GM13976 (cell line): ENCODE measurements around the gene WBP11.

Experiments
- DNase-seq: peaks from one replicate; pipeline ENCODE4 v3.0.0; 2012; ENCODE audit warnings: low spot score
- CTCF ChIP-seq: IDR thresholded peaks from 2 replicates; pipeline ENCODE4 v1.5.1; 2012; ENCODE audit warnings: borderline replicate concordance, mild to moderate bottlenecking; ENCODE audit not compliant: insufficient read depth; ENCODE audit errors: extremely low read depth, missing control alignments, control extremely low read depth
- in situ Hi-C: fragments of 300-500 bp; cut with MboI; formaldehyde crosslinking; loops from one replicate; pipeline ENCODE4 v1.12.0; 2022; ENCODE audit warnings: low sequenced_read_pairs, mixed read lengths, inconsistent platforms; ENCODE audit not compliant: unreplicated experiment

WBP11 gene

DNA sequence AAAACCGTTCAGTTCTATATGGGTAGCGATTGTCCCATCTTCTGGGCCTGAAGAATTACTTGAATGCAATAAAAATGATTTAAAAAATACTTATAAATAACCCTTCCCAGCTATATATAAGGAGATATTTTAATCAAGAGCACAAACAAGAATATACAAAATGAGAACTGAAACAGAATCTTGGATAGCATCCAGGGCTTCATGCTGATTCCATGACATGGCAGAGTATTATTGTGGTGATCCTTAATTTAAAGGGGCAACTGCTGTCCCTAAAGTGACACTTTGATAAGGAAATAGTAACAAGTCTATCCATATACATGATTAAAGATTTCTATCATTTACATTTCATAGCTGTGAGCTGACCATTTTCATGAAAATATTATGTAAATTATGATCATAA is 18.8 kb downstream of the WBP11 start:
- TF ChIP-seq CTCF = no peak
- in situ Hi-C loops = no loop called here
- no peak for DNase-seq

GRCh38 chr12:14782756-14783155 is 20.5 kb downstream of the WBP11 start:
- in situ Hi-C loops = no loop called here
- no peak for DNase-seq
- no peak for TF ChIP-seq CTCF

GRCh38 chr12:14781563-14781962 is 21.7 kb downstream of the WBP11 start:
- in situ Hi-C loops = no loop called here
- DNase-seq = no peak
- no peak for TF ChIP-seq CTCF

DNA sequence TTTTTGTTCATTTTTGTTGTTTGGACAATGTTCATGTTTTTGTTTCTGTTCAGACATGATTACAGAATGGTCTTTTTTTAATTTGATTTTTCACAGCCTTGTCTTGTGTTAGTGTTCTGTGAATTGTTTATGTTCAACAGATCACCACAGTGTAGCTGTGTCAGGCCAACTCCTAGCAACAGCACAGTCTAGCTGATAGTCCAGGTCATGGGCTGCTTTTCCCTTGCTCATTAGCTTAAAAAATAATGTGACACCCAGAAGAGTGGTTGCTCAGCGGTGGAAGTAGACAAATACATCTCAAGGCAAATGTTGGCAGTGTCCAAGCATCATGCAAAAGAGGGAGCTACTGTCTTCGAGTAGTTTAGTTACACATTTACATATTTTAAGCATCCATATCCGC is 22.4 kb downstream of the WBP11 start:
- in situ Hi-C loops = no loop called here
- no peak for DNase-seq

GRCh38 chr12:14779834-14780233 is 23.4 kb downstream of the WBP11 start:
- TF ChIP-seq CTCF = no peak
- no peak for DNase-seq
- in situ Hi-C loops = no loop called here

More for the DNA sequence above, 22.4 kb downstream of the WBP11 start:
- no peak for TF ChIP-seq CTCF

- no peak for TF ChIP-seq CTCF
- DNase-seq = no peak
- in situ Hi-C loops = no loop called here
Observed at GRCh38 chr12:14777271-14777670, 26.0 kb downstream of the WBP11 start.
